Loucy (cell line): ENCODE results near the gene ZFYVE27.

Experiments
- EZH2phosphoT487 ChIP-seq: fragments of 200-600 bp; IDR thresholded peaks from 2 replicates; pipeline ENCODE4 v1.6.1; 2018; ENCODE audit warnings: antibody characterized with exemption, mild to moderate bottlenecking, moderate library complexity, borderline replicate concordance
- TF ChIP-seq, protein P1 (sequence below): fragments of 200-600 bp; sonication (generic); conservative IDR thresholded peaks from 2 replicates; pipeline ENCODE4 v1.5.1; 2014; ENCODE audit warnings: mild to moderate bottlenecking, antibody characterized with exemption, low read length

- TF ChIP-seq, protein P1, sequence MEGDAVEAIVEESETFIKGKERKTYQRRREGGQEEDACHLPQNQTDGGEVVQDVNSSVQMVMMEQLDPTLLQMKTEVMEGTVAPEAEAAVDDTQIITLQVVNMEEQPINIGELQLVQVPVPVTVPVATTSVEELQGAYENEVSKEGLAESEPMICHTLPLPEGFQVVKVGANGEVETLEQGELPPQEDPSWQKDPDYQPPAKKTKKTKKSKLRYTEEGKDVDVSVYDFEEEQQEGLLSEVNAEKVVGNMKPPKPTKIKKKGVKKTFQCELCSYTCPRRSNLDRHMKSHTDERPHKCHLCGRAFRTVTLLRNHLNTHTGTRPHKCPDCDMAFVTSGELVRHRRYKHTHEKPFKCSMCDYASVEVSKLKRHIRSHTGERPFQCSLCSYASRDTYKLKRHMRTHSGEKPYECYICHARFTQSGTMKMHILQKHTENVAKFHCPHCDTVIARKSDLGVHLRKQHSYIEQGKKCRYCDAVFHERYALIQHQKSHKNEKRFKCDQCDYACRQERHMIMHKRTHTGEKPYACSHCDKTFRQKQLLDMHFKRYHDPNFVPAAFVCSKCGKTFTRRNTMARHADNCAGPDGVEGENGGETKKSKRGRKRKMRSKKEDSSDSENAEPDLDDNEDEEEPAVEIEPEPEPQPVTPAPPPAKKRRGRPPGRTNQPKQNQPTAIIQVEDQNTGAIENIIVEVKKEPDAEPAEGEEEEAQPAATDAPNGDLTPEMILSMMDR: no peak
- no peak for TF ChIP-seq EZH2phosphoT487
These were observed 68.4 kb downstream of the ZFYVE27 start for GRCh38 chr10:97805096-97805884.
